GM18907 (cell line): ENCODE data around the gene UHRF2.
A peak's percentile ranks its signal among the peaks of the same experiment; 100 is the strongest.
"Not testable (repeated sequence)": the region's sequence is repeated elsewhere in the genome, so short reads cannot be mapped to it uniquely, and the experiment has no call there.

Experiments
- ATAC-seq: cut with Tn5 transposase; IDR thresholded peaks from one replicate; pipeline ENCODE4 v1.9.1; 2021; ENCODE audit warnings: mild to moderate bottlenecking, moderate library complexity; ENCODE audit not compliant: unreplicated experiment

UHRF2 gene

DNA sequence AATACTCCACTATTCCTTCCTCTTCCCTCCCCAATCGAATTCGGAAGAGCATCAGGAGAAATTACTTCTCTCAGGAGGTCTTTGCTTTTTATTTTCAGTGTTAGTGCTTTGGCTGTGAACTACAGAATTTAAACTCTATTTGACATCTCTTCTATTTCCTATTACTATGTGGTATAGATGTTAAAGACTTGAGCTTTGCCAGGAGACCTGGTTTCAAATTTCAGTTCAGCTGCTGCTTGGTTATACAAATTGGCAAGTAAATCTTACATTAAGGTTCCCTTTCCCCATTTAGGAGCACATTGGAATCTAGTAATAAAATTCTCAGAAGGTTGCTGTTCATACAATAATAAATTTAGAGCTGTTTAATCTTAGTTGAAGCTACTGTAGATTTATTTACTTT is 13.1 kb downstream of the UHRF2 start:
- no peak for ATAC-seq

DNA sequence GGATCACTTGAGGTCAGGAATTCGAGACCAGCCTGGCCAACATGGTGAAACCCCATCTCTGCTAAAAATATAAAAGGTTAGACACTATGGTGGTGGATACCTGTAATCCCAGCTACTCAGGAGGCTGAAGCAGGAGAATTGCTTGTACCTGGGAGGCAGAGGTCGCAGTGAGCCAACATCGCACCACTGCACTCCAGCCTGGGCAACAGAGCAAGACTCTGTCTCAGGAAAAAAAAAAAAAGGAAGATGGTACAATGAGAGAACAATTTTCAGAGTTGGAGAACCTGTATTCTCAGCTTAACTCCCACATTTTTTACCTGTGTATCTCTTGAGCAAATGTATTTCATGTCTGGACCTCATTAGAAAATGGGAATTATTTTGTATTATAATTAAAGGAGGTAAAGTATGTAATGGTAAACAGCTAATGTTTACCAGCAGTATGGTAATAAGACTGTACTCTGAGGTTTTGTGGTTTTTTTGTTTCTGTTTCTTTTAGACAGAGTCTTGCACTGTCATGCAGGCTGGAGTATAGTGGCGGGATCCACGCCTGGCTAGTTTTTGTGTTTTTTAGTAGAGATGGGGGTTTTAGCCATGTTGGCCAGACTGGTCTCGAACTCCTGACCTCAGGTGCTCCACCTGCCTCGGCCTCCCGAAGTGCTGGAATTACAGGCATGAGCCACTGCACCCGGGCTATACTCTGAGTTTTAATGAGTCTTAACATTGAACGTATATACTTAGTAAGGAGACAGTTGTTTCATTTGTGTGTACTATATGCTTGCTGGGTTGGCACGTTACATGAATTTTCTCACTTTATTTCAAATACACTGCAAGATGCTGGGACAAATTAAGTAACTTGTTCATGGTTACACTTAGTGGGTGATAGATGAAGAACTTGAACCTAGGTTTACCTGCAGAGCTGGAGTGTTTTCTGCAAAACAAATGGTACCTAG is 16.2 kb downstream of the UHRF2 start:
- peak; percentile 94 for ATAC-seq

DNA sequence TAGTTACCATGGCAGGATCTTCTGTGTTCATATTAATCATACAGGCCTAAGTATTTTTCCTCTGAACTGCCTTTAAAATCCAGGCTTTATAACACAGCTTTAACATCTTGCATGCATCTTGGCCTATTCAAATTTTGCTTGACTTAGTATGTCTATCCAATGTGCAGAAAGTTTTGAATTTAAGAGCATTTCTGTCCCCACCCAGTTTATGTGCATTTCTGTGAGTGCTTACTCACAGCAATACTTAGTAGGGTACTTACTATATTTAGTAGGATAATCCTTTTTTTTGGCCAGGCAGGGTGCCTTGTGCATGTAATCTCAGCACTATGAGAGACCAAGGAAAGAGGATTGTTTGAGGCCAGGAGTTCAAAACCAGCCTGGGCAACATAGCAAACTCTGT is 18.0 kb downstream of the UHRF2 start:
- ATAC-seq: no peak

DNA sequence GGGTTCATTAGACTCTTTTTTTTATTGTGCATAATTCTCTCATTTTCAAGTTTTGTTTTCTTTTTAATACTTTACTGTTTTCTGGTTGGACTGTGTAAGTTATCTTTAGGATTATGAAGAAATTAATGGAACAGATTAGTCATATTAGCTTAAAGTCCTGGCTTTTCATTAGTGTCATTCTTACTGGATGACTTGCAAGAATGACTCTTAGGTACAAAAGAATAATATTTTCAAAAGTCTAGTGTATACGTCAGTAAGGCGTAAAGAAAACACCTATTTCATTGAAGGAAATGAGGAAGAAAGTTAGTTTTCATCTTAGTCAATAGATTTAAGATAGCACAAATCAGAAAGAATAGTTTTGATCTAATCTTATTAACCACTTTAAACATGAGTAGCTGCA is 20.4 kb downstream of the UHRF2 start:
- no peak for ATAC-seq

DNA sequence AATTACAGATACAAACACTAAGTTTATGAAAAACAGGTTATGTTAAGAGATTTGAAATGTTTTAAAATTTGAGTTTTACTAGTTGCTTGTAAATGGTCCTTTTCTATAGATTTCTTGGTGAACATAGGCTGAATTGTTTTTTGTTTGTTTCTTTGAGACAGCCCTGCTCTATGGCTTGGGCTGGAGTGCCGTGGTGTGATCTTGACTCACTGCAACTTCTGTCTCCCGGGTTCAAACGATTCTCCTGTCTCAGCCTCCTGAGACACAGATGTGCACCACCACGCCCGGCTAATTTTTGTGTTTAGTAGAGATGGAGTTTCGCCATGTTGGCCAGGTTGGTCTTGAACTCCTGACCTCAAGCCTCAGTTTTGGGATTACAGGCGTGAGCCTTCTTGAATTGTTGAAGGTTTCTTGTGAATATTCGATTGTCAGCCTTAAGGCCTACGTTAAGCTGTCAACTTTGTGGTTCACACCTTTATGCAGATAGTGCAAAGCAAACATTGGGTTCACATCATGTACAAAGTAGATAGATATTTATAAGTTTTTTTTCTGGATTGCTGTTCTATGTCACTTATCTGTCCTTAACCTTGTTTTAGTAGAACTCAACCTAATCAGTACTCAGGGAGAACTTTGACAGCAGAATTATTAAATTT is 26.2 kb downstream of the UHRF2 start:
- no peak for ATAC-seq

DNA sequence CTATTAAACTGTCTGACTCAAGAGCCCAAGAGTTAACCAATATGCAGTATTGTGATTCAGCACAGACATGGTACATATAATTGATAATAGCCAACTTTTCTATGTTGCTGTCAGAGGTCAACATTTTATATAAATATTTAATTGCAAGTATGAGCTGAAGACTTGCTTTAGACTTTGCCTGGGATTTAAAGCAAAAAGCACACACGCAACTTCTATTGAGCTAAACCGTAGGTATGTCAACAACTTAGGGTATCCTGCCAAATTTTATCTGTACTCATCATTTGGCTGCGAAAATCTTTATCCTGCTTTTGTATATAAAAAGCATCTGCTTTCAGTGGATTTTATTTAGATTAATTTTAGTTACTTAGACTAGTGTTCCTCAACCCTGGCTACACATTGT is 27.4 kb downstream of the UHRF2 start:
- no peak for ATAC-seq

DNA sequence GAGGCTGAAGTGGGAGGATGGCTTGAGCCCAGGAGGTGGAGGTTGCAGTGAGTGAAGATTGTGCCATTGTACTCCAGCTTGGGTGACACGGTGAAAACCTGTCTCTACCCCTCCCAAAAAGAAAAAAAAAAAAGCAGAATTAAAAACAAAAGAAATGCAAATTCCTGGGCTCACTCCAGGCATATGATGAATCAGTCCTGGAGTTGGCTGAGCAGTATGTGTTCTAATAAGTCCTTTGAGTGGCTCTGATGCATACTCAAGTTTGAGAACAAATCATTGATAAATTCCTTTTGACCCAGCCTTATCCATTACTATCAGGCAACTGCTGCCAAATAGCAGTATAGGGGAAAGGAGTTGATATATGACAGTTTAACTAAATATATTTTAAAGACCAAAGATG is 28.3 kb downstream of the UHRF2 start:
- ATAC-seq: no peak

DNA sequence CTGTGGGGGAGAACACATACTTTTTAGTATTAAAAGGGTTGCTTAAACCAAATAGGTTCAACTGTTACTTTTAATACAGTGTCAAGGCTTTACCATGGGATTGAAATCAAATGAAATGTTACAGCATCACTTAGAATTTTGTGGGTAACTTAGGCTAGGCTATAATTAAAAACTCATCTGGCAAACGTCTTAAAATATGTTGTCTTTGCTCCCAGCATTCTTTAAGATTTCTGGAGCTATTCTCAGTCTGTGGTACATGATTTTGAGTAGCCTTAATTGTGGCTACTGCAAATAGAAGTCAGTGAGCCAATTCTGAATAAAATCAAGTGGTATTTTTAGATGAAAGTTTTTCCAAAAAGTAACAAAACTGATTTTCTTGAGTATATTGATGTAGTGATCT is 30.7 kb downstream of the UHRF2 start:
- ATAC-seq: no peak

DNA sequence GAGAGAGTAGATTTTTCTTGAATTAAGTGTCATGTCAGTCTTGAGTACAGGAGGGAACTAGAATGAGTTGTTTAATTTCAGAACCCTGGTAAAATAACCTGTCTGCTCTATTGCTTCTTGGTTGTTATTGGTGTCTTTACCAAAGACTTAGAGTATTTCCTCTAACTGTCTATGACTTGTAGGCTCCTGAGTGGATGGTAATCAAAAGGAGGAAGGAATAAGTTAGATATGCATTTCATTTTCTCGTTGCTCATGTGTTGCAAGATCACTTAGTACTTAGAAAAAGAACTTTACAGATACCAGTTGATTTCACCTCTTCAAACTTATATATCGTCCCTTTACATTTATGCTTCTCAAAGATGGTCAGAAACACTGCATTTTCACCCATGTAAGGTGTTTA is 31.1 kb downstream of the UHRF2 start:
- no peak for ATAC-seq

DNA sequence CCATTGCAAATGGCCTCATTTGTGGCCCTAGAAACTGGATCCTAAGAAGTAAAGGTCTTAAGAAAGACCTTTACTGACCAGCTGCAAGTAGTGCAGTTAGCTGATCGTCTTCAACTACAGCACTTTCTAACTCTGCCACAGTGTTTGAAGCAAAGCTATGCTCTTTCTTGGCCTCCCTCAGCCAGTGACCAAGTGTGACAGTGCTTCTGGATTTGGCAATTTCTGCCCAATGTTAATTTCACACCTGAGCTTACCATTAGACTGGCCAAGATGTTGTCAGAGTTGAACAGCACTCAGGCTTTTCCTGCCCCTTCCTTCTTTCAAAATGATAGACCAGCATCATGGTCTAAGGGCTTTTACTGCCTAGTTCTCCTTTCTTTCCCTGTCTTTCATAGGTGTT is 36.1 kb downstream of the UHRF2 start:
- ATAC-seq: no peak

DNA sequence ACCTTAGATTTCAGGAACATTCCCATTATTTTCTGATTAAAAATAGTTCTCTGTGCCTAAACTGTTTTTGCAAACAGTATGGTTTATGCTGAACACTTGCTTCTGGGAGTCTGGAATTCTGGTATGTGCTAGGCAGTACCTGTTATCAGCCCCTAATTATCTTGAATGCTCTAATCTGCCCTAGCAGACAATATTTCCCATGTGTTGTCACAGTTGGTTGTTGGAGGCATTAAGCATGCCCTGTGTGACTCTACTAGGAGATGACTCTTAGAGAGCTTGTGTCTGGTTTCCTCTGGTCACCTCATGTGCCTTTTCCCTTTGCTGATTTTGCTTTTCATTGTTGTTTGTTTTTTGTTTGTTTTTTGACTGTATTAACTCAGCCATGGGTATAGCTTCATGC is 36.6 kb downstream of the UHRF2 start:
- no peak for ATAC-seq

DNA sequence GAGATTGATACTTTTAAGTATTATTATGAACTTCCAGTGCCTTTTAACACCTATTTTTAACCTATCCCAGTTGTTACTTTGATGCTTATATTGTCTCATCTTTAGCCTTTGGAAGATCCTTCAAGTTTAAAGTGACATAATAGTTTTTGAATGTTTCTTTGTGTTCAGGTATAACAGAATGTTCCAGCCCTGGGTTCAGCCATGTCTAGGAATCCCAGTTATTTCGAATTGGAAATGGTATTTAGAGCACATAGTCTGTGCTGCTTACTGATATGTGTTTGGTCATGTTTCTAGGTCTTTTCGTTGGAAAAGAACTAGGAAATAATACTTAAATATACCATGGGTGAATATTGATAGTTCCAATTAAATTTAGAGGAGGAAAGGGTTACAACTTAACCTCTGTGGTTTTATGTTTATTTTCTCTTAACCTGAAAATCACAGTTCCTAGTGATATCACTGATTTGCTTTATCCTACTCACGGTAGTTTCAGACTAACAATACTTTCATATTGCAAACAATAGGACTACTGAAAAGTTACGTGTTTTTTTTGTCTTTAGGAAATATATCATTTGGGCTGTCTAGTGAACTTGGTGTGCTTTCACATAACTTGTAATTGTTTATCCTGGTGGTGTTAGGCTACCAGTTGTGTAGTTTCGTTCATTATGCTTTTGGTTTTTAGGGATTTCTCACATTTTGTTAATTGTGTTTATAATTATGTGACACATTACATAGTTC is 37.8 kb downstream of the UHRF2 start:
- ATAC-seq: no peak

DNA sequence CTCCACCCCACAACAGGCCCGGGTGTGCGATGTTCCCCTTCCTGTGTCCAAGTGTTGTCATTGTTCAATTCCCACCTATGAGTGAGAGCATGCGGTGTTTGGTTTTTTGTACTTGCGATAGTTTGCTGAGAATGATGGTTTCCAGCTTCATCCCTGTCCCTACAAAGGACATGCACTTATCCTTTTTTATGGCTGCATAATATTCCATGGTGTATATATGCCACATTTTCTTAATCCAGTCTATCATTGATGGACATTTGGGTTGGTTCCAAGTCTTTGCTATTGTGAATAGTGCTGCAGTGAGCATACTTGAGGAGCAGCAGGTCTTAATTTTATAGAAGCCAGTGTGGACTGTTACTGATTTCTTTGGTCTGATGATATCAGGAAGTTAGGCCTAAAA is 42.3 kb downstream of the UHRF2 start:
- ATAC-seq: not testable (repeated sequence)

DNA sequence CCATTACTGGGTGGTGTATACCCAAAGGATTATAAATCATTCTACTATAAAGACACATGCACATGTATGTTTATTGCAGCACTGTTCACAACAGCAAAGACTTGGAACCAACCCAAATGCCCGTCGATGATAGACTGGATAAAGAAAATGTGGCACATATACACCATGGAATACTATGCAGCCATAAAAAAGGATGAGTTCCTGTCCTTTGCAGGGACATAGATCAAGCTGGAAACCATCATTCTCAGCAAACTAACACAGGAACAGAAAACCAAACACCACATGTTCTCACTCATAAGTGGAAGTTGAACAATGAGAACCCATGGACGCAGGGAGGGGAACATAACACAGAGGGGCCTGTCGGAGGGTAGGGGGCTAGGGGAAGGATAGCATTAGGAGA is 45.7 kb downstream of the UHRF2 start:
- ATAC-seq: not testable (repeated sequence)

DNA sequence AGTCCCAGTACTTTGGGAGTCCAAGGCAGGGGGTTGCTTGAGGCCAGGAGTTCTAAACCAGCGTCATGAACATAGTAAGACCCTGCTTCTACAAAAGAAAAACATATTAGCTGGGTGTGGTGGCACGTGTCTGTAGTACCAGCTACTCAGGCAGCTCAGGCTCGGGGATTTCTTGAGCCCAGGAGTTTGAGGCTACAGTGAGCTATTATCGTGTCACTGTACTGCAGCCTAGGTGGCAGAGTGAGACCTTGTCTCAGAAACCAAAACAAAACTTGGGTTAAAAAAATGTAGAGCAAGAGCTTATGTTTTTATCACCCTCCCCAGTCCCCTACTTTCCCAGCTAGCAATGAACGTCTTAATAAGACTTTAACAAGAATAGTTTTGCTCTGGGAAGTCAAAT is 46.7 kb downstream of the UHRF2 start:
- ATAC-seq: peak; percentile 55

DNA sequence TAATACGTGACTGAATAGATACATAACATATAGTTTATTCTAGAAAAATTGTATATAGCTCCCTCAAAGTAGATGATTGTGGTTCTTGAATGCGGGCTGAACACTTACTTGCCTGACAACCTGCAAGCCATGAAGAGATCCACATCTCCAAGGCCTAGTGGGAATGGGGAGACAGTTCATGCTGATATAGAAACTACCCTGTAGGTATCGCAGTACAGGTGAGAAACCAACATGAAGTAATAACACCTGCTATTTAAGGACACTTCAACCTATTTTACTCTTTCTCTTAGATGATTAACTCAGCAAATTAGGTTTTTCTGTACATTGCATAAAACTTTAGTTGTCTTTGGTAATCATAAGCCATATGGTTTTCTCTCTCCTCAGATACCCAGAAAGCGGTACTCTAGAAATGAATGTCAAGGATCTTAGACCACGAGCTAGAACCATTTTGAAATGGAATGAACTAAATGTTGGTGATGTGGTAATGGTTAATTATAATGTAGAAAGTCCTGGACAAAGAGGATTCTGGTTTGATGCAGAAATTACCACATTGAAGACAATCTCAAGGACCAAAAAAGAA is 47.3 kb downstream of the UHRF2 start:
- peak; percentile 71 for ATAC-seq

DNA sequence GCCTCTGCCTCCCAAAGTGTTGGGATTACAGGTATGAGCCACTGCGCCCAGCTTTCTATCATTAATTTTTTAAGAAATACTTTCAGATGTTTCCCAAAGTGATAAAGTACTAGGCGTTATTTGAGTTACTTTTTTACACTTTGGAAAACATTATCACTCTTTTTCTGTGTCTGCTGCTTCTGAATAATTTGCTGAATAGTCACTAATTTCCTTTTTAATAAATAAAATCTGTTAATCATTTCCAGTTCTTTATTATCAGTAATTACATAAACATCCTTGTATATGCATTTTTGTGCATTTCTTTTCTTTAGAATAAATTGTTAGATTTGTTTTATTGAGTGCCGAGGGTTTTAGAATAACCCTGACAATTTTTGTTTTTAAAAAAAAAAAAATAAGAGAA is 48.6 kb downstream of the UHRF2 start:
- ATAC-seq: no peak

DNA sequence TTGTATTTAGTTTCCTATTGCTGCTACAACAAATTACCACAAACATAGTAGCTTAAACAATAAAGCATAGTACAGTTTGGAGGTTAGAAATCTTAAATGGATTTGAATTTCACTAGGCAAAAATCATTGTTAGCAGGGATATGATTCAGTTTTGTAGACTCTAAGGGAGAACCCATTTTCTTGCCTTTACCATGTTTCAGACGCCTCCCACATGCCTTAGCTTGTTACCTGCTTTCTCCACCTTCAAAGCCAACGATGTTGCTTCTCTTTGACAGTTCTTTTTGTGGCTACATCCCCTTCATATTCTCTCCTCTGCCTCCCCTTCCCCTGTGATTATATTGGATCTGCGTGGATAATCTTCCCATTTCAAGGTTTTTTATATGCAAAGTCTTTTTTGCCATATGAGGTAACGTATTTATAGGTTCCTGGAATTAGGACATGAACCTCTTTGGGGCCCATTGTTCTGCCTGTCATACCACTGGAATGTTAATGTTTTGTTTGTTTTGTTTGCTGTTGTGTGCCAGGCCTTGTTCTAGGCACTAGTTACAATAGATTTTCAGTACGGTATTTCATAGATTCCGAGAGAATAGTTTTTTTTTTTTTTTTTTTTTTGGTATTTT is 54.1 kb downstream of the UHRF2 start:
- no peak for ATAC-seq

DNA sequence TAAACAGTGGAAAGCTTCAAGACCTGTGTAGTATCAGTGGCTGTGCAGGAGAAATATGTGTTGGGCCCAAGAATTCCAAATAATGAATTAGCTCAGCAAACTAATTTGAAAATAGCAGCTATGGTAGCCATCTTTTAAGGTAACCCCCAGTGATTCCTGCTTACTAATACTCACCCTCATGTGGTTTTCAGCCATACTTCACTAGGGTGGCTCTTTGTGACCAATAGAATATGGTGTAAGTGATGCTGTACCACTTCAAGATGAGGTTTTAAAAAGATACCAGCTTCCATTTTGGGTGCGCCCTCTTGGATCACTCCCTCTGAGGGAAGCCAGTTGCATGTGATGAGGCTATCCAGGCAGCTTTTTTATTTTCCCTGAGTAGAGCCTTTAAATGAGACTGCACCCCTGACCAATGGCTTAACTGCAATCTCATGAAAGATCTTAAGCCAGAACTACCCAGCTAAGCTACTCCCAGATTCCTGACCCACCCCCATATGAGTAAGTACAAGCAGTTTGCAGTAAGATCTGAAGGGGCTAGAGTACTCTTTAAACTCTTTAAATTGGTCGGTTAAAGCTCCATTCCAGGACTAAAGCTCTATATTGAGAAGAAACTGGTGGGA is 58.3 kb downstream of the UHRF2 start:
- no peak for ATAC-seq

DNA sequence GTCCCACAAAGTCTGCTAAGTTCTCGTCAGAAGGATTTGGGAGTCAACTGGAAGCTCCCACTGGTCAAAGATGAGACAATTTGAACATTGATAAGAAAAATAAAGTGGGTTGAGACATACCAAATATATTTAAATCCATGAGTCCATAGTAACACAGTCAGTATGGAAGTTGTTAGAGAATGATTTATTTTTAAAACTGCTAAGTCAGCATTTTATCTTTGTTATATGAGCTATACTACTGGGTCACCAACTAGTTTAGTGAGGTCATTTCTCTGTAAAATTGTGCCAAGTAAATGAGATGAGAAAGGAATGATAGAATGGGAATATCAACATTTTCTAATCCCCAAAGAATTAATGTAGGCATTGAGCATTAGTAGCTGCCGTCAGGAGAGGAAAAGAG is 60.2 kb downstream of the UHRF2 start:
- ATAC-seq: no peak
